GM21786 (cell line): ENCODE results near the gene RRAGD.

ENCODE experiments used
- ATAC-seq: cut with Tn5 transposase; IDR thresholded peaks from one replicate; pipeline ENCODE4 v1.9.1; 2021; ENCODE audit not compliant: unreplicated experiment

RRAGD gene

GRCh38 chr6:89379281-89379680 lies 32.8 kb downstream of the RRAGD start:
- no peak for ATAC-seq

DNA sequence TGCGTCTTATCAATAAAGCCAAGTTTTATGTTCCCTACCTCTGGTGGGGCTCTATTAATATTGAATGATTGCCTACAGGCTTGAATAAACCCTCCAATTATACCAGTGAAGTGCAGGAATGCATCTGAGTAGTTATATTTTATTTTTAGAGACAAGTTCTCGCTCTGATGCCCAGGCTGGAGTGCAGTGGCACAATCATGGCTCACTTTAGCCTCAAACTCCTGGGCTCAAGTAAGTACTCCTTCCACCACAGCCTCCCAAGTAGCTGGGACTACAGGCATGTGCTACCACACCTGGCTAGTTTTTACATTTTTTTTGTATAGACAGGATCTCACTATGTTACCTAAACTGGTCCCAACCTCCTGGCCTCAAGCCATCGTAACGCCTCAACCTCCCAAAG lies 33.4 kb downstream of the RRAGD start:
- no peak for ATAC-seq

DNA sequence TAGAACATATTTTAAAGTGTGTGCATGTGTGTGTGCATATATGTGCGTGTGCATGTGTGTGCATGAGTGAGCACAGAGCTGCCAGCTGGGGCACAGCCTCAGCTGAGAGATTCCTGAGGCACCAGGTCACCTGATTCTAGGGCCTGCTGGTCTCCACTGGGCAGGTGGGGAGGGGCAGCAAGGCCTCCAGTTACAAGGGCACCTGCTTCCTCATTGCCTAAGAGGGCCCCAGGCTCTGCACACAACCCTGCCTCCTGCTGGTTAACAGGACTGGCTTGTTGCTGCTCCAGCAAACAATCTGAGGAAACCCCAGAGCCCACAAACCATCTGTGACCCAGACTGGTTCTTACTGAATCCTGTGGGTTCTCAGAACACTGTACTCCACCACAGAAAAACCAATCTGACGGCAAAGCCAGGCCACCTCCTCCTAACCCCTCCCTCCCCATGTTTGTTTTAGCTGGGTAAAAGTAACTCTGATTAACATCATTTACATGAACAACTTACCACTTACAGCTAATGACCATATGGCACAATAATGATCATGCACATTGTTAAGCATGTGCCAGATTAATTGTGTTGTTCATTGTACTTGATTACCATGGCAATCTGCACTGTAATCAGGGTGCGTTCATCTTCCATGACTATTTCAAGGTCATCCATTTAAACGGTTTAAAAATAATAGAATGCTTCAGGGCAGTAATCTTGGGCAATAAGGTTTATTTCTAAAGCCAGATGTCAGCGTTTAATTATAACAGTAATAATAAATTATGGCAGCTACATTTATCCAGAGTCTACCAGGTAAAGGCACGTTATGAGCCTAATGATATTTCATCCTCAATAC lies 36.4 kb downstream of the RRAGD start:
- ATAC-seq = peak; percentile 71

GRCh38 chr6:89372506-89372901 lies 39.6 kb downstream of the RRAGD start:
- peak; percentile 48 for ATAC-seq

DNA sequence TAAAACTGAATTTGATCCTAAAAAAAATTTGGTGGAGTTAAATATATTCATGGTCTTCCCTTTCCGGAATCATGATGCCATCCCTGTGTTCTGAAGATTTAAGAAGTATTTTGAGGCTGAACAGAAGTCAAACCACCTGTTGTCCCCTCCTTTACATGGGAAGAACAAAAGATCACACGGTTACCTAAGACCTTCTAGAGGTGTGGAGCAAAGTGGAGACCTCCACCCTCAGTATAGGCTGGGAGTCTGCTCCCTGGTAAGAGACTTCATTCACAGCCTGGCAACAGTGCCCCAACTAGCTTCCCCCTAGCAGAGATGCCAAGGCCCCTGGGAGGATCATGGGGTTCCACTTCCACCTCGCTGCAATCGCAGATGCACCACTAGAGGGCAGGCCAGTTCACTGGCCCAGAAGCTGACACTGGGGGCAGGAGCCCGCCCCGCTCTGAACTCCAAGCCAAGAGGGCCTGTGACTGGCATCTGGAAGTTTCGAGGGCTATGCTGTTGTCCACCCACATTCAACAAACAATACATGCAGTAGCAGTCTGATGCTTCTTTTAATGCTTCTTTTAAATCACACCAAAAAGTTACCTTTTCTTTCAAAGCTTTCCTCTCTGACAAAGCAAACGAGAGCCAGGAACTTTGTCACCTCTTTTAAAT lies 40.1 kb downstream of the RRAGD start:
- peak; percentile 56 for ATAC-seq

- ATAC-seq = no peak
Measured at GRCh38 chr6:89368999-89369398, 43.1 kb downstream of the RRAGD start.

DNA sequence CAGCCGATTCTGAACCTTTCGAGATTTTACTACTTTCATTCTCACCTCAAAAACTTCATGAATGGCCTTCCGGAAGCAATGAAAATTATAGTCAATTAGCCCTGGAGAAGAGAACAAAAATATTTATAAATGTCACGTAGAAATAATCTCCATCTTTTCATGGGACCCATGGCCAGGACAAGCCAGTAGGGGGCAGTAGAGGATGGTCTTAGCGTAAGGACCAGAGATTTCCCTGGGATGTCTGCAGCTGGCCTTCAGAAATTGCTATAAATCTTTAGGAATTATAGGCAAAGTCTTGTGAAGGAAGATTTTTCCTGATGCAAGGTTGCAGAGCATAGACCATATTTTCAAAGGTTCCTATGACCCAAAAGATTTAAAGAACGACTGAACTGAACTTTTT lies 44.0 kb downstream of the RRAGD start:
- no peak for ATAC-seq

DNA sequence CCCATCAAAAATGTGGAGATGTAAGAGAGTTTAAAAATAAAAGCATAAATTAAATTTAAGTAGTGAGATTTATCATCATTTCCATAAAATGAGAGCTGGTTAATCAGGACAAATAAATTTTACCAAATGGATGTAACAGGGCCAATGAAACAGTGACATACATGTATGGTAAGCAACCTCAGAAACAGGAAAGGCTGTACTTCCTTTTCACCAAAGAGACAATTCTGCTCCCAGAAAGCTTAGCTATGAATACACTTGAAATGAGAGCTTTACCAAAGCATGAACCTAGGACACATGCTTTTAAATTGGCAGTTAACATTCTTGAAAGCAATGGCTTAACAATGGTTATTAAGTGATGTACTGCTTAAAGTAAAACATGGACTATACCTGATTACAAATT lies 47.5 kb downstream of the RRAGD start:
- no peak for ATAC-seq

DNA sequence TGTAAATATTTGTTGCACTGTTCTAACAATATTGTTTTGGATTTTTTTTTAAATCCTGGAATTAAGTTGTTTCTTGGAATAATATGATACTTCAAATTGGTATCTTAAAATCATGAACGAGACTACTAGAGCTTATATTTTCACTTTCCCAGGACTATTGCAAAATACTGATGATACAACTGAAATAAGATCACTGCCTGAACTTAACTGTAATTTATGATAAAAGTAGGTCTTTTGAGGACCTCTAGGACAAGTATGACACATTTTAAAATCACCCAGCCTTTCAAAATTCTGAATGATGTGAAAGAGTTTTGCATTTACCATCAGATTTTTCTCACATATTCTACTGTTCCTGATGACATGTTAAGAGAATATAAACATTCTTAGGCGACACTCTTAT lies 50.9 kb downstream of the RRAGD start:
- ATAC-seq = no peak

DNA sequence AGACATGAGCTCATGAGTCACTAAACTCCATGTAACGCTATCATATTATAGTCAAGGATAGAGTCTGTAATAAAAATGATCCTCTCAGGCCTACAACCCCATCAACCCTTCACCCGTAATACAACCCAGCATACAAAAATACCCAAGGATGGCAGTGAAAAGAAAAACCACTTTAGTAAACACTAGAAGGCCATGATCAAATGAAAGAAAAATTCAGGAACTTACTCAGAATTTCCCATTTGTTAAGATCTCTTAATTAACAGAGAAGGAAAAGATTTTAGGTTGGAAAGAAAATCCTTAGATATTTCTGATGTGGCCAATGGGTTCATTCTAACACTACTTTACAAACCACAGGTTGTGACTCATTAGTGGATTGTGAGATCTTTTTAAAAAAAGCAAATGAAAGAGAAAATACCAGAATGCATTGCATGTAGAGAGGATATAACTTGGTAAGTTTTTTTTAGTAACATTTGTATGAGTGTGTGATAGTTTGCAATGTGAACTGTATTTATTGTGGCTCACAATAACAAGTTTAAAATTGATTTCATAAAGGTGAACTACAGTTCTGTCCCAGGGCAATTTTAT lies 51.6 kb downstream of the RRAGD start:
- ATAC-seq = peak; percentile 51

- no peak for ATAC-seq
Measured at GRCh38 chr6:89359561-89359960, 52.5 kb downstream of the RRAGD start.

DNA sequence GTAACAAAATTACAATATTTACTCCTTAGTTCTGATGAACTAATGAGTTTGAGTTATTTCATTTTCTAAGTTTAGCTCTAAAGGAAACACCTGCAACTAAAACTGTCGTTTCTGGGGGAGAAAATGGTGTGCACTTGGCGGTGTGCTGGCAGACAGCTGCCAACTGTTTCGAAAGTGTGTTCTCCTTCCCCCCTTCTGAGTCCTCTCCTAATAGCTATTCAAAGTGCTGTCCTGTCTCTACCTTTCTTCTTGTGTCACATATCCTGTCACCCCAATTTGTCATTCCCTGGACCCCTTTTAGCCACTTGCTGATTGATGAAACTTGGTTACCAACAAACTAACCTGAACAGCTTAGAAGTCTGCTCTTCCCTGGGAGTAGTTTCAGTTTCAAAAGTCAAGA lies 54.7 kb downstream of the RRAGD start:
- peak; percentile 48 for ATAC-seq

GRCh38 chr6:89356642-89357170 lies 55.4 kb downstream of the RRAGD start:
- no peak for ATAC-seq

GRCh38 chr6:89355511-89356194 lies 56.4 kb downstream of the RRAGD start:
- ATAC-seq = no peak

GRCh38 chr6:89353702-89354392 lies 58.2 kb downstream of the RRAGD start:
- no peak for ATAC-seq

DNA sequence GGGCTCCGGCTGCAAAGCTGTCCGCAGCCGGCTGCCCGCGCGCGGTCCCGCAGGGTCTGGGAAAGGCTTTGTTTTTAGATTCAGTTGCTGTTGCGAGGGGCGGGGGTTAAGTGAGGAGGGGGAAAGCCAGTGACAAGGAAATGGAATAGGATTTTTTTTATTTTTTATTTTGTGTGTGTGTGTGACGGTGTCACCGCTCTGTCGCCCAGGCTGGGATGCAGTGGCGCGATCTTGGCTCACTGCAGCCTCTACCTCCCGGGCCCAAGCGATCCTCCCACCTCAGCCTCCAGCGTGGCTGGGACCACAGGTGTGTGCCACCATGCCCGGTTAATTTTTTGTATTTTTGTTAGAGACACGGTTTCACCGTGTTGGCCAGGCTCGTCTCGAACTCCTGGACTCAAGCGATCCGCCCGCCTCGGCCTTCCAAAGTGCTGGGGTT lies 58.9 kb downstream of the RRAGD start:
- no peak for ATAC-seq

DNA sequence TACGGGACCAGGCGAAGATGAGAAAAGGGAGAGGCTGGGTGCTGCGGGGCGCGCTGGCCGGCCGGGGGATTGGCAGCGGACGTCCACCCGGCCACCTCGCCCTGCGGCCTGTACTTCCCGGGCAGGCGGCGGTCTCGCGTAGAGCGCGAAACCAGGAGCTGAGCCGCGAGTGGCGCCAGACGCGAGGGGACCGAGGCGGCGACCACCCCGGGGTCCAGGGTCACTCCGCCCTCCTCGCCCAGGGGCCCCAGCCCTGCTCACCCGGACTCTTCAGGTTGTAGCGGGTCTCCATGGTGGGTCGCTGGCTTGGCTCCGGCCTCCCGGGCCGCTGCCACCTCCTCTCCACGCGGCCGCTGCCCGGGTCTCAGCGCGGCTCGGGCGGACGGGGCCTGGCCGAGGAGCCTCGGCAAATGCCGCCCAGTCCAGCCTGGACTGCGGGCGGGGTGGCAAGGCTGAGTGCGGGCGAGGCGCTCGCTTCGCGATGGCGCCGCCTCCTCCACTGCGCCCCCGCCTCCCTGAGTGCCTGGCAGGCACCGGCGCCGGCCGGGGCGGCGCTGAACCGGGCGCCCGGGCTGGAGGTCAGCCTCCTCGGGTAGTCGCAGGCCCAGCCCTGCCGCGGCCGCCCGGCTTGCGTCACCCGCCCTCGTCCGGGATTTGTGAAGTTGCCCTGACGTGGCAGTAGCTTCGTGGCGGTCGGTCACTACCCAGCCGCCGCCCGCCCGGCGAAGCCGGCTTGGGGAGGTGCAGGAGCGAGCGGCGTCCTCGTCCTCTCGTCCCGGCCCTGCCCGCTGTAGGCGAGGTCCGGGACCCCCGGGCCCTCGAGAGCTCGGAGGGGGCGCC lies 59.6 kb downstream of the RRAGD start, which contains the start of gene UBE2J1:
TSS of gene UBE2J1 (minus strand) at position 445 of the 840 bp plus-strand sequence. CDS start at position 292, 153 bp downstream.
- ATAC-seq = peak; percentile 26

DNA sequence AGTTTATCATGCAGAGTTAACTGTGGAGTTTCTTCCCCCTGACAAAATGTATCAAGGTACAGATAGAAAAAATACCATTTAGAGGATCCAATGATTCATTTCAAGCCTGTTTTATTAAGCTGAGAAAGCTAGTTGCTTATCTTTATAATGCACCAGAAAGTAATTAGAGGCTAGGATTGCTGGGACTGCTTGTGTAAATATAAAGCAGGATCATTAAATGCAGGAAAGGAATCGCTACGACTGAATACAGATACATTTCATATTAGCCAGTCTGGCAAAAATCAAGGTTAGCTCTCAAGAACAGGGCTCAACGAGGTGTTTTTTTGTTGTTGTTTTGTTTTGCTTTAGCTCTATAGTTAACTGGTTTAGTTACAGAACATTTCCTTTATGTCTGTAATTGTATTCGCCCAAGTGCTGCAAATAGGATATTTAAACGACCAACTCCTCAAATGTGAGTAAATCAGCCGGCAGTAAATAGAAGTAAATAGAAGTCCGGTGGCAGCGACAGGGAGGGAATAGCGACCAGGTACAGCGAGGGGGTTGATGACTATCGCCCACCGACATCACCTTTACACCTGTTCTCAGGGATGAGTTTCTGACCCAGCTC lies 60.3 kb downstream of the RRAGD start:
- ATAC-seq = no peak

GRCh38 chr6:89350281-89350966 lies 61.6 kb downstream of the RRAGD start:
- ATAC-seq = peak; percentile 42
